HG02798 (cell line): ENCODE data around the gene RAB3B.
"Not testable (repeated sequence)": the region's sequence is repeated elsewhere in the genome, so short reads cannot be mapped to it uniquely, and the experiment has no call there.

Experiments used
- ATAC-seq: cut with Tn5 transposase; IDR thresholded peaks from one replicate; pipeline ENCODE4 v1.9.1; 2021; ENCODE audit warnings: mild to moderate bottlenecking; ENCODE audit not compliant: unreplicated experiment, poor library complexity

RAB3B gene

GRCh38 chr1:51989582-51990477 is 670 bp downstream of the RAB3B start:
- no peak for ATAC-seq

GRCh38 chr1:51988254-51988653 is 2.2 kb downstream of the RAB3B start:
- ATAC-seq, result no peak

- ATAC-seq, result no peak
Measured at GRCh38 chr1:51986718-51987117, 3.8 kb downstream of the RAB3B start.

- no peak for ATAC-seq
Measured at GRCh38 chr1:51982161-51982560, 8.3 kb downstream of the RAB3B start.

- ATAC-seq, result no peak
Measured at GRCh38 chr1:51981555-51981954, 8.9 kb downstream of the RAB3B start.

GRCh38 chr1:51978099-51978498 is 12.4 kb downstream of the RAB3B start:
- no peak for ATAC-seq

- ATAC-seq, result no peak
Measured at GRCh38 chr1:51976846-51977602, 13.5 kb downstream of the RAB3B start.

GRCh38 chr1:51973587-51974474 is 16.7 kb downstream of the RAB3B start:
- ATAC-seq, result no peak

- ATAC-seq, result no peak
Measured at GRCh38 chr1:51969038-51969705, 21.3 kb downstream of the RAB3B start.

- ATAC-seq, result no peak
Measured at GRCh38 chr1:51968632-51969031, 21.9 kb downstream of the RAB3B start.

GRCh38 chr1:51967213-51967791 is 23.2 kb downstream of the RAB3B start:
- not testable (repeated sequence) for ATAC-seq

GRCh38 chr1:51966559-51966958 is 23.9 kb downstream of the RAB3B start:
- no peak for ATAC-seq

GRCh38 chr1:51964309-51964696 is 26.2 kb downstream of the RAB3B start:
- no peak for ATAC-seq

- ATAC-seq, result no peak
Measured at GRCh38 chr1:51963592-51964308, 26.8 kb downstream of the RAB3B start.

- ATAC-seq, result no peak
Measured at GRCh38 chr1:51962486-51963356, 27.8 kb downstream of the RAB3B start.

GRCh38 chr1:51961954-51962353 is 28.5 kb downstream of the RAB3B start:
- ATAC-seq, result no peak

- ATAC-seq, result no peak
Measured at GRCh38 chr1:51961231-51961630, 29.3 kb downstream of the RAB3B start.

GRCh38 chr1:51960262-51960661 is 30.2 kb downstream of the RAB3B start:
- ATAC-seq, result no peak
